HG03442 (cell line): ENCODE results near the gene UGT1A9.

Experiments
- ATAC-seq: cut with Tn5 transposase; IDR thresholded peaks from one replicate; pipeline ENCODE4 v1.9.1; 2021; ENCODE audit warnings: mild to moderate bottlenecking, moderate library complexity; ENCODE audit not compliant: unreplicated experiment

Gene UGT1A9

GRCh38 chr2:233758141-233758540 lies 86.4 kb downstream of the UGT1A9 start:
- ATAC-seq: no peak

GRCh38 chr2:233758849-233759248 lies 87.2 kb downstream of the UGT1A9 start:
- ATAC-seq: no peak

- no peak for ATAC-seq
These were observed 88.3 kb downstream of the UGT1A9 start, which contains the start of gene UGT1A1 for GRCh38 chr2:233760043-233760442. UGT1A1 (plus strand) TSS chr2:233760270; CDS start chr2:233760288, 18 bp downstream.

- no peak for ATAC-seq
These were observed 89.5 kb downstream of the UGT1A9 start for GRCh38 chr2:233761040-233761769.

GRCh38 chr2:233764264-233764663 lies 92.6 kb downstream of the UGT1A9 start:
- ATAC-seq: no peak

- no peak for ATAC-seq
These were observed 93.1 kb downstream of the UGT1A9 start for GRCh38 chr2:233764761-233765160.

- ATAC-seq: no peak
These were observed 94.7 kb downstream of the UGT1A9 start for GRCh38 chr2:233766416-233766815.

GRCh38 chr2:233768076-233768475 lies 96.4 kb downstream of the UGT1A9 start:
- ATAC-seq: no peak

- no peak for ATAC-seq
These were observed 97.6 kb downstream of the UGT1A9 start for GRCh38 chr2:233769260-233769659.

GRCh38 chr2:233772153-233772552 lies 100.5 kb downstream of the UGT1A9 start:
- ATAC-seq: no peak

- ATAC-seq: no peak
These were observed 100.9 kb downstream of the UGT1A9 start for GRCh38 chr2:233772583-233772982.

GRCh38 chr2:233773854-233774253 lies 102.2 kb downstream of the UGT1A9 start:
- ATAC-seq: no peak

- no peak for ATAC-seq
These were observed 103.7 kb downstream of the UGT1A9 start for GRCh38 chr2:233775414-233775813.

GRCh38 chr2:233778030-233778429 lies 106.3 kb downstream of the UGT1A9 start, which contains the start of gene MROH2A:
MROH2A (plus strand) TSS chr2:233778330; CDS start chr2:233779359, 1,029 bp downstream.
- ATAC-seq: no peak

- ATAC-seq: no peak
These were observed 108.0 kb downstream of the UGT1A9 start for GRCh38 chr2:233779722-233780121.

GRCh38 chr2:233780771-233781170 lies 109.1 kb downstream of the UGT1A9 start:
- ATAC-seq: no peak

GRCh38 chr2:233789554-233789953 lies 117.9 kb downstream of the UGT1A9 start:
- no peak for ATAC-seq

GRCh38 chr2:233791151-233791882 lies 119.6 kb downstream of the UGT1A9 start:
- ATAC-seq: no peak

- ATAC-seq: no peak
These were observed 120.2 kb downstream of the UGT1A9 start for GRCh38 chr2:233791883-233792329.

- no peak for ATAC-seq
These were observed 121.0 kb downstream of the UGT1A9 start for GRCh38 chr2:233792720-233793119.

GRCh38 chr2:233793465-233794127 lies 121.9 kb downstream of the UGT1A9 start:
- ATAC-seq: no peak
